ENCODE results near the gene B2M.
"Not testable (repeated sequence)": the region's sequence is repeated elsewhere in the genome, so short reads cannot be mapped to it uniquely, and the experiment has no call there.

Gene B2M

GRCh38 chr15:44711096-44711742, at the start of gene B2M, which contains the start of gene PATL2:
Gene B2M, plus strand, starts transcription at chr15:44711517. Its CDS starts 30 bp downstream, at chr15:44711547.
Gene PATL2, minus strand, starts transcription at chr15:44711323. Its CDS starts 34,833 bp downstream, at chr15:44676490.
- DNase-seq: peak; percentile 89

GRCh38 chr15:44661576-44661975, 49.7 kb upstream of the B2M start:
- DNase-seq: no peak

- DNase-seq: peak; percentile 65
Measured at GRCh38 chr15:44662478-44663409, 48.6 kb upstream of the B2M start.

- peak; percentile 98 for DNase-seq
Measured at GRCh38 chr15:44663410-44664308, 47.7 kb upstream of the B2M start, which contains the start of gene SPG11. Gene SPG11, minus strand, starts transcription at chr15:44663662. Its CDS starts 15 bp downstream, at chr15:44663647.

- DNase-seq: no peak
Measured at GRCh38 chr15:44666210-44667038, 44.9 kb upstream of the B2M start.

- no peak for DNase-seq
Measured at GRCh38 chr15:44667039-44667360, 44.3 kb upstream of the B2M start.

- no peak for DNase-seq
Measured at GRCh38 chr15:44668921-44669320, 42.4 kb upstream of the B2M start.

- DNase-seq: no peak
Measured at GRCh38 chr15:44670087-44670950, 41.0 kb upstream of the B2M start.

- DNase-seq: no peak
Measured at GRCh38 chr15:44673639-44674038, 37.7 kb upstream of the B2M start.

- no peak for DNase-seq
Measured at GRCh38 chr15:44675911-44676310, 35.4 kb upstream of the B2M start.

GRCh38 chr15:44676676-44677075, 34.6 kb upstream of the B2M start:
- no peak for DNase-seq

GRCh38 chr15:44682211-44682610, 29.1 kb upstream of the B2M start:
- no peak for DNase-seq

- DNase-seq: peak; percentile 49
Measured at GRCh38 chr15:44682809-44683682, 28.3 kb upstream of the B2M start.

GRCh38 chr15:44689318-44689717, 22.0 kb upstream of the B2M start:
- not testable (repeated sequence) for DNase-seq

GRCh38 chr15:44690245-44690644, 21.1 kb upstream of the B2M start:
- DNase-seq: not testable (repeated sequence)

GRCh38 chr15:44692659-44693058, 18.7 kb upstream of the B2M start:
- no peak for DNase-seq

GRCh38 chr15:44694416-44694815, 16.9 kb upstream of the B2M start:
- DNase-seq: no peak

- no peak for DNase-seq
Measured at GRCh38 chr15:44695294-44695693, 16.0 kb upstream of the B2M start.

- no peak for DNase-seq
Measured at GRCh38 chr15:44697014-44697413, 14.3 kb upstream of the B2M start.

GRCh38 chr15:44698641-44699040, 12.7 kb upstream of the B2M start:
- no peak for DNase-seq

Data from kidney glomerular epithelial cell (primary cell).